CD8-positive, alpha-beta memory T cell (primary cell): ENCODE data around the gene ZCCHC24. TPM values are rescaled to one million over a fixed set of nuclear protein-coding genes. Genes with fewer than 3 reads are reported as not detected.
"Not testable (repeated sequence)": the region's sequence is repeated elsewhere in the genome, so short reads cannot be mapped to it uniquely, and the experiment has no call there.

Source experiments
- CTCF ChIA-PET: fragments of 350-600 bp; sonication (Branson Sonifier 250); formaldehyde crosslinking; loops from one replicate; lab custom pipeline; 2021; ENCODE audit warnings: antibody characterized with exemption; lab: Charles Lee
- POLR2A ChIA-PET: fragments of 350-600 bp; sonication (Branson Sonifier 250); formaldehyde crosslinking; loops from one replicate; lab custom pipeline; 2021; ENCODE audit warnings: antibody characterized with exemption; lab: Charles Lee
- DNase-seq, 5 donors: peaks; one replicate each; pipeline versions ENCODE4 v3.0.0 to v3.0.0-alpha.2; 2020 to 2022; ENCODE audit warnings: mixed read lengths in 1 of 5
- H3K27ac ChIP-seq: one replicate; pipeline ENCODE4 v1.7.0; 2013; ENCODE audit warnings: low read depth, mild to moderate bottlenecking, low read length, moderate library complexity
- H3K27me3 ChIP-seq: 2 replicates; pipeline ENCODE4 v1.7.0; 2013; ENCODE audit warnings: low read length, mild to moderate bottlenecking; ENCODE audit not compliant: insufficient read depth, poor library complexity, severe bottlenecking
- H3K36me3 ChIP-seq: 2 replicates; pipeline ENCODE4 v1.7.0; 2013; ENCODE audit warnings: mild to moderate bottlenecking, low read length, moderate library complexity; ENCODE audit not compliant: insufficient read depth
- H3K4me1 ChIP-seq: 2 replicates; pipeline ENCODE4 v1.7.0; 2013; ENCODE audit warnings: mild to moderate bottlenecking, low read length, moderate library complexity; ENCODE audit not compliant: insufficient read depth
- H3K4me3 ChIP-seq: 2 replicates; pipeline ENCODE4 v1.7.0; 2013; ENCODE audit warnings: mild to moderate bottlenecking, low read length
- H3K9me3 ChIP-seq: 2 replicates; pipeline ENCODE4 v1.7.0; 2013; ENCODE audit warnings: mild to moderate bottlenecking, low read length
- H3K27ac Mint-ChIP-seq, 8 donors: one replicate each; pipeline ENCODE4 v1.8.0; 2020 to 2021; ENCODE audit warnings: mixed read lengths in 8 of 8, mild to moderate bottlenecking in 6 of 8, inconsistent platforms in 3 of 8, moderate library complexity in 3 of 8
- H3K27me3 Mint-ChIP-seq, 2 donors: one replicate each; pipeline ENCODE4 v1.8.0; 2020 to 2021; ENCODE audit warnings: mixed read lengths in 2 of 2, mild to moderate bottlenecking in 1 of 2, moderate library complexity in 1 of 2
- H3K36me3 Mint-ChIP-seq, 3 donors: one replicate each; pipeline ENCODE4 v1.8.0; 2020 to 2021; ENCODE audit warnings: mixed read lengths in 3 of 3, inconsistent platforms in 1 of 3, mild to moderate bottlenecking in 1 of 3
- H3K4me1 Mint-ChIP-seq, 3 donors: one replicate each; pipeline ENCODE4 v1.8.0; 2020 to 2021; ENCODE audit warnings: mixed read lengths in 3 of 3, inconsistent platforms in 1 of 3, mild to moderate bottlenecking in 1 of 3
- H3K4me3 Mint-ChIP-seq, 7 donors: one replicate each; pipeline ENCODE4 v1.8.0; 2020 to 2021; ENCODE audit warnings: mixed read lengths in 7 of 7, mild to moderate bottlenecking in 6 of 7, moderate library complexity in 4 of 7, inconsistent platforms in 2 of 7
- H3K9me3 Mint-ChIP-seq, 5 donors: one replicate each; pipeline ENCODE4 v1.8.0; 2020 to 2022; ENCODE audit warnings: mixed read lengths in 5 of 5, mild to moderate bottlenecking in 3 of 5, moderate library complexity in 2 of 5, inconsistent platforms in 1 of 5
- polyA plus RNA-seq: library from polyadenylated mRNA; unstranded; fragments of 300-500 nt; fragmentation: Illumina TruSeq; gene quantifications from one replicate; pipeline ENCODE4 v1.2.3, GENCODE V29; 2021
- total RNA-seq, 2 experiments: library from RNA; stranded (reverse); gene quantifications; one replicate each; pipeline ENCODE4 v1.2.3, GENCODE V29; 2021

The ZCCHC24 gene
- total and polyA plus RNA-seq, 3 experiments from 2014 or later = 0.83 to 1.4 (median 1.00) TPM

GRCh38 chr10:79448732-79449049 lies 3.3 kb upstream of the ZCCHC24 start:
- H3K27me3 Mint-ChIP-seq = peaks cover 0 to 1% of the 10 kb centered on the region in 2 donors
- peaks cover 10% of the 10 kb centered on the region for H3K4me1 ChIP-seq
- no peak overlapping the region for H3K4me3 ChIP-seq
- H3K36me3 Mint-ChIP-seq = peaks cover 0 to 3% (median 0%) of the 10 kb centered on the region in 3 donors
- no peaks in the 10 kb centered on the region for H3K9me3 ChIP-seq
- no peak for DNase-seq
- H3K27me3 ChIP-seq = no peaks in the 10 kb centered on the region
- peaks cover 16 to 22% (median 17%) of the 10 kb centered on the region in 3 donors for H3K4me1 Mint-ChIP-seq
- ChIA-PET POLR2A (no interaction called here), CTCF (interaction anchor here (0.9 kb wide), 1 partner anchor 19 kb away, joined by 3 read pairs; no protein-coding TSS in a partner anchor)
- H3K9me3 Mint-ChIP-seq = no peaks in the 10 kb centered on the region
- H3K36me3 ChIP-seq = no peaks in the 10 kb centered on the region
- H3K4me3 Mint-ChIP-seq = peak overlapping the region in 1 of 7 donors; percentile 44
- H3K27ac ChIP-seq = no peak overlapping the region
- peak overlapping the region in 2 of 8 donors; percentile 59 to 74 for H3K27ac Mint-ChIP-seq

- H3K9me3 ChIP-seq = no peaks in the 10 kb centered on the region
- DNase-seq = no peak
- Mint-ChIP-seq H3K27ac (peak overlapping the region in 4 of 8 donors; percentile 47 to 77 (median 59)), H3K9me3 (no peaks in the 10 kb centered on the region), H3K4me1 (peaks cover 21 to 28% (median 22%) of the 10 kb centered on the region in 3 donors), H3K4me3 (peak overlapping the region in 4 of 7 donors; percentile 13 to 65 (median 30)), H3K36me3 (peaks cover 0 to 3% (median 0%) of the 10 kb centered on the region in 3 donors), H3K27me3 (peaks cover 0 to 1% of the 10 kb centered on the region in 2 donors)
- no peak overlapping the region for H3K27ac ChIP-seq
- no peaks in the 10 kb centered on the region for H3K27me3 ChIP-seq
- POLR2A ChIA-PET = no interaction called here
- CTCF ChIA-PET = interaction anchor here (0.8 kb wide), 1 partner anchor 478 kb away, joined by 3 read pairs; no protein-coding TSS in a partner anchor
- no peaks in the 10 kb centered on the region for H3K36me3 ChIP-seq
- peaks cover 16% of the 10 kb centered on the region for H3K4me1 ChIP-seq
- no peak overlapping the region for H3K4me3 ChIP-seq
Observed at GRCh38 chr10:79447911-79448731, 2.7 kb upstream of the ZCCHC24 start.

GRCh38 chr10:79447249-79447648 lies 1.8 kb upstream of the ZCCHC24 start:
- H3K9me3 Mint-ChIP-seq, H3K36me3 ChIP-seq, H3K27me3 Mint-ChIP-seq, H3K36me3 Mint-ChIP-seq, H3K27me3 ChIP-seq, H3K9me3 ChIP-seq, POLR2A ChIA-PET, H3K4me3 ChIP-seq, H3K27ac ChIP-seq, DNase-seq: not testable (repeated sequence)
- Mint-ChIP-seq H3K4me1 (peaks cover 23 to 28% (median 24%) of the 10 kb centered on the region in 3 donors), H3K4me3 (peak overlapping the region; percentile 48 to 88 (median 81)), H3K27ac (peak overlapping the region in 5 of 8 donors; percentile 72 to 89 (median 86))
- CTCF ChIA-PET = interaction anchor here (0.8 kb wide), 1 partner anchor 479 kb away, joined by 3 read pairs; no protein-coding TSS in a partner anchor
- H3K4me1 ChIP-seq = peaks cover 20% of the 10 kb centered on the region

- POLR2A ChIA-PET = no interaction called here
- peak overlapping the region in 5 of 8 donors; percentile 72 to 89 (median 86) for H3K27ac Mint-ChIP-seq
Observed at GRCh38 chr10:79446758-79447084, 1.3 kb upstream of the ZCCHC24 start.

GRCh38 chr10:79445977-79446757 lies 743 bp upstream of the ZCCHC24 start:
- POLR2A ChIA-PET = no interaction called here
- H3K27me3 Mint-ChIP-seq = peaks cover 0 to 2% of the 10 kb centered on the region in 2 donors
- no peaks in the 10 kb centered on the region for H3K36me3 ChIP-seq
- peak in 4 of 5 donors; percentile 12 to 43 (median 23) for DNase-seq
- peaks cover 20% of the 10 kb centered on the region for H3K4me1 ChIP-seq
- peak overlapping the region; percentile 78 for H3K4me3 ChIP-seq
- no peaks in the 10 kb centered on the region for H3K9me3 Mint-ChIP-seq
- H3K36me3 Mint-ChIP-seq = peaks cover 0 to 3% (median 0%) of the 10 kb centered on the region in 3 donors
- H3K4me3 Mint-ChIP-seq = peak overlapping the region; percentile 74 to 98 (median 87)
- CTCF ChIA-PET = interaction anchor here (0.9 to 1.8 kb wide), 2 partner anchors 9 to 22 kb away, joined by 3 to 9 read pairs; no protein-coding TSS in a partner anchor
- no peaks in the 10 kb centered on the region for H3K27me3 ChIP-seq
- peak overlapping the region; percentile 67 for H3K27ac ChIP-seq
- H3K4me1 Mint-ChIP-seq = peaks cover 23 to 28% (median 24%) of the 10 kb centered on the region in 3 donors
- H3K27ac Mint-ChIP-seq = peak overlapping the region; percentile 7 to 93 (median 84)
- no peaks in the 10 kb centered on the region for H3K9me3 ChIP-seq

More at GRCh38 chr10:79446758-79447084, 1.3 kb upstream of the ZCCHC24 start:
- Histone ChIP-seq H3K4me1 (peaks cover 20% of the 10 kb centered on the region), H3K27ac (no peak overlapping the region), H3K9me3 (no peaks in the 10 kb centered on the region), H3K4me3 (no peak overlapping the region), H3K36me3 (no peaks in the 10 kb centered on the region), H3K27me3 (no peaks in the 10 kb centered on the region)
- Mint-ChIP-seq H3K36me3 (peaks cover 0 to 3% (median 0%) of the 10 kb centered on the region in 3 donors), H3K9me3 (no peaks in the 10 kb centered on the region), H3K4me1 (peaks cover 23 to 28% (median 24%) of the 10 kb centered on the region in 3 donors), H3K4me3 (peak overlapping the region; percentile 48 to 88 (median 81)), H3K27me3 (peaks cover 0 to 1% of the 10 kb centered on the region in 2 donors)
- DNase-seq = peak in 1 of 5 donors; percentile 67
- CTCF ChIA-PET = interaction anchor here (0.9 kb wide), 1 partner anchor 21 kb away, joined by 3 read pairs; no protein-coding TSS in a partner anchor

GRCh38 chr10:79444199-79445119 lies 965 bp downstream of the ZCCHC24 start:
- Mint-ChIP-seq H3K4me1 (peaks cover 23 to 28% (median 24%) of the 10 kb centered on the region in 3 donors), H3K27me3 (peaks cover 0 to 4% of the 10 kb centered on the region in 2 donors), H3K4me3 (peak overlapping the region; percentile 87 to 97 (median 93)), H3K27ac (peak overlapping the region; percentile 11 to 93 (median 89)), H3K9me3 (no peaks in the 10 kb centered on the region), H3K36me3 (peaks cover 0 to 3% (median 0%) of the 10 kb centered on the region in 3 donors)
- Histone ChIP-seq H3K4me1 (peaks cover 20% of the 10 kb centered on the region), H3K36me3 (no peaks in the 10 kb centered on the region), H3K27ac (peak overlapping the region; percentile 26), H3K27me3 (no peaks in the 10 kb centered on the region), H3K4me3 (peak overlapping the region; percentile 67), H3K9me3 (no peaks in the 10 kb centered on the region)
- ChIA-PET CTCF (interaction anchor here (0.9 to 1.8 kb wide), 6 partner anchors 10 to 96 kb away, joined by 3 to 9 read pairs (median 4); no protein-coding TSS in a partner anchor), POLR2A (interaction anchor here (0.8 kb wide), 1 partner anchor 98 kb away, joined by 3 read pairs; the partner anchor contains the start of gene PPIF)
- DNase-seq = peak; percentile 36 to 73 (median 44)
